Astrocyte (in vitro differentiated cells and primary cell): ENCODE measurements around the gene RALGAPA2.

ENCODE experiments used
- EZH2 ChIP-seq: IDR thresholded peaks from 2 replicates; pipeline ENCODE4 v1.6.1; 2012; ENCODE audit warnings: mild to moderate bottlenecking, low read length, inconsistent platforms; ENCODE audit not compliant: insufficient read depth
- TF ChIP-seq, protein P1 (sequence below): IDR thresholded peaks from 2 replicates; pipeline ENCODE4 v1.5.1; 2011; ENCODE audit warnings: low read depth, mild to moderate bottlenecking, inconsistent platforms, low read length, moderate library complexity; ENCODE audit not compliant: insufficient read depth

- TF ChIP-seq, protein P1, sequence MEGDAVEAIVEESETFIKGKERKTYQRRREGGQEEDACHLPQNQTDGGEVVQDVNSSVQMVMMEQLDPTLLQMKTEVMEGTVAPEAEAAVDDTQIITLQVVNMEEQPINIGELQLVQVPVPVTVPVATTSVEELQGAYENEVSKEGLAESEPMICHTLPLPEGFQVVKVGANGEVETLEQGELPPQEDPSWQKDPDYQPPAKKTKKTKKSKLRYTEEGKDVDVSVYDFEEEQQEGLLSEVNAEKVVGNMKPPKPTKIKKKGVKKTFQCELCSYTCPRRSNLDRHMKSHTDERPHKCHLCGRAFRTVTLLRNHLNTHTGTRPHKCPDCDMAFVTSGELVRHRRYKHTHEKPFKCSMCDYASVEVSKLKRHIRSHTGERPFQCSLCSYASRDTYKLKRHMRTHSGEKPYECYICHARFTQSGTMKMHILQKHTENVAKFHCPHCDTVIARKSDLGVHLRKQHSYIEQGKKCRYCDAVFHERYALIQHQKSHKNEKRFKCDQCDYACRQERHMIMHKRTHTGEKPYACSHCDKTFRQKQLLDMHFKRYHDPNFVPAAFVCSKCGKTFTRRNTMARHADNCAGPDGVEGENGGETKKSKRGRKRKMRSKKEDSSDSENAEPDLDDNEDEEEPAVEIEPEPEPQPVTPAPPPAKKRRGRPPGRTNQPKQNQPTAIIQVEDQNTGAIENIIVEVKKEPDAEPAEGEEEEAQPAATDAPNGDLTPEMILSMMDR, result no peak
- TF ChIP-seq EZH2, result no peak
These were observed 187.7 kb downstream of the RALGAPA2 start for GRCh38 chr20:20524756-20525155.
